NB4 (cell line): Measurements from ENCODE around the gene PARK7.

ENCODE experiments used
- CTCF ChIP-seq: IDR thresholded peaks from one replicate; pipeline ENCODE4 v1.5.1; 2012; ENCODE audit warnings: low read depth, low read length
- MYC ChIP-seq: IDR thresholded peaks from 2 replicates; pipeline ENCODE4 v1.6.1; 2011; ENCODE audit warnings: low read depth, low read length
- POLR2A ChIP-seq: IDR thresholded peaks from 2 replicates; pipeline ENCODE4 v1.6.1; 2011; ENCODE audit warnings: mild to moderate bottlenecking; ENCODE audit not compliant: insufficient read length; ENCODE audit errors: extremely low read depth
- TF ChIP-seq, protein P1 (sequence below): IDR thresholded peaks from 2 replicates; pipeline ENCODE4 v1.6.1; 2011; ENCODE audit warnings: low read depth, low read length

GRCh38 chr1:7991504-7992440, 30.3 kb downstream of the PARK7 start:
- TF ChIP-seq CTCF, result no peak
- no peak for TF ChIP-seq POLR2A
- TF ChIP-seq, protein P1, sequence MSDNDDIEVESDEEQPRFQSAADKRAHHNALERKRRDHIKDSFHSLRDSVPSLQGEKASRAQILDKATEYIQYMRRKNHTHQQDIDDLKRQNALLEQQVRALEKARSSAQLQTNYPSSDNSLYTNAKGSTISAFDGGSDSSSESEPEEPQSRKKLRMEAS, result no peak
- TF ChIP-seq MYC, result no peak
